HL-60/S4 treated with phorbol 12-myristate 13-acetate at 8.2 ng/mL for 4 days and 3 days (cell line): ENCODE measurements around the gene LTF.
"Not testable (repeated sequence)": the region's sequence is repeated elsewhere in the genome, so short reads cannot be mapped to it uniquely, and the experiment has no call there.

Experiments used
- in situ Hi-C: fragments of 300-500 bp; cut with MboI; formaldehyde crosslinking; loops from 2 replicates; pipeline ENCODE4 v1.15.0; 2022; ENCODE audit warnings: low sequenced_read_pairs

LTF gene

DNA sequence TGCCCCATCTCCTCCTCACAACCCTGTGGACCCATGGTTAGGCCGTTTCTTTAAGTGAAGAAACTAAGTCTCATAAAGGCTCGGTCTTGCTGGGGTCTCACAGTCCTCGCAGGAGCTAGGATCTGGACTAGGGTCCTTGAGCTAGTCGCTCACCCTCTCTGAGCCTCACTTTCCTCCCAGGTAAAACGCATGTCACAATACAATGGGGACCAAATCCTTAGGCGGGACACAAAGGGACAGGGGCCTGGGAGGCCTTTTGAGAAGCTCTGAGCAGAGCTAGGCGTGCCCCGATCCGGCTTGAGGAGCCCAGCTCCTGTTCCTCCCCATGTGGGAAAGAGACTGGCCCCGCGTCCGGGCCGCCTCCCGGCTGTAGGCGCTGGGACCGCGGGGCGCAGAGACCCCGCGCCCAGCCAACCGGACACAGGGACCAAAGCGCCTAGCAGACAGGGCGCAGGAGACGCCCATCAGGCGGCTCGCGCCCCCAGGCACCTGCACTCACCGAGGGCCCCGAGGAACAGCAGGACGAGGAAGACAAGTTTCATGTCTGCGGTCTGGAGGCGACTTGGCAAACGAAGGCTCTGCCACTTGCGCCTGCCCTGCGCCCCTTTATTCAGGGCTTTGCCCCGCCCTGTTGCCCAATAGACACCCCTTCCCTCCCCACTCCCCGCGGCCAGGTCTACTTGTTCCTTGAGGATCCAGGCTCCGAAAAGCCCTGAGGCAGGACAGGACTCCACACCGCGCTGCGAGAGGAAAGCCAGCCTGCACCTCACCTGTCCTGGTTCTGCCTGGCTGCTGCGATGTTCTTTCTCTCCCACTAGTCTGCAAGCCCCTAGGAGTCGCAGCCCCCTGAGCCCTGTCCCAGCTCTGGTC, at the start of gene LTF:
LTF (minus strand) TSS at position 580 of the 870 bp plus-strand sequence; CDS start at position 542, 38 bp downstream.
- in situ Hi-C loops = no loop called here

- in situ Hi-C loops = no loop called here
These were observed 47.6 kb upstream of the LTF start for GRCh38 chr3:46512191-46512749.

- in situ Hi-C loops = no loop called here
These were observed 45.0 kb upstream of the LTF start for GRCh38 chr3:46509661-46510187.

GRCh38 chr3:46508850-46509591, 44.3 kb upstream of the LTF start:
- in situ Hi-C loops = no loop called here

- in situ Hi-C loops = no loop called here
These were observed 41.8 kb upstream of the LTF start for GRCh38 chr3:46506526-46506925.

- in situ Hi-C loops = no loop called here
These were observed 41.2 kb upstream of the LTF start for GRCh38 chr3:46505953-46506352.

DNA sequence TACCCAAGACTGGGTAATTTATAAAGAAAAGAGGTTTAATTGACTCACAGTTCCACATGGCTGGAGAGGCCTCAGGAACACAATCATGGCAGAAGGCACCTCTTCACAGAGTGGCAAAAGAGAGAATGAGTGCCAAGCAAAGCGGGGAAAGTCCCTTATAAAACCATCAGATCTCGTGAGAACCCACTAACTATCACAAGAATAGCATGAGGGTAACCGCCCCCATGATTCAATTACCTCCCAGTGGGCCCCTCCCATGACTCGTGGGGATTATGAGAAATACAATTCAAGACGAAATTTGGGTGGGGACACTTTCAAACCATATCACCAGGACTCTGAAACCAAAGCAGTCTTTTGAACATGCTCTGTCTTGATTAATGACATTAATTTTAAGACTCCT, 40.1 kb upstream of the LTF start:
- in situ Hi-C loops = no loop called here

DNA sequence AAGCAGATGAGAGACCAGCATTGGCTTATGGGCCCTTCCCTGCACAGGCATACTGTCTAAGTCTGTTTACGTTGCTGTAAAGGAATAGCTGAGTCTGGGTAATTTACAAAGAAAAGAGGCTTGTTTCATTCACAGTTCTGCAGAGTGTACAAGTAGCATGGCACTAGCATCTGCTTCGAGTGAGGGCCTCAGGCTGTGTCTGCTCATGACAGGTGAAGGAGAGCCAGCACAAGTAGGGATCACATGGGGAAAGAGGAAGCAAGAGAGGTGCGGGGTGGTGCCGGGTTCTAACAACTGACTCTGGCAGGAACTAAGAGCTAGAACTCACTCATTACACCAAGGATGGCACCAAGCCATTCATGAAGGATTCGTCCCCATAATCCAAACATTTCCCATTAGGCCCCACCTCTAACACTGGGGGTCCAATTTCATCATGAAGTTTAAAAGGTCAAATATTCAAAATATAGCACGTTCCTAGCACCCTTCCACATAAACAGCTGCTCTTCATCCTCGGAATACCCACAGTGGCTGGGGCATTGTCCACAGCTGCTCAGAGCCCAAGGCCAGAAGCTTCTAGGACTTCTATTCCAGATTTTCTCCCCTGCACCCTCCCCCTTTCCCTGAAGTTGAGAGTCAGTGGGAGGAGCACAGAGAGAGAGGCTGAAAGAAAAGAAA, 38.6 kb upstream of the LTF start:
- in situ Hi-C loops = no loop called here

DNA sequence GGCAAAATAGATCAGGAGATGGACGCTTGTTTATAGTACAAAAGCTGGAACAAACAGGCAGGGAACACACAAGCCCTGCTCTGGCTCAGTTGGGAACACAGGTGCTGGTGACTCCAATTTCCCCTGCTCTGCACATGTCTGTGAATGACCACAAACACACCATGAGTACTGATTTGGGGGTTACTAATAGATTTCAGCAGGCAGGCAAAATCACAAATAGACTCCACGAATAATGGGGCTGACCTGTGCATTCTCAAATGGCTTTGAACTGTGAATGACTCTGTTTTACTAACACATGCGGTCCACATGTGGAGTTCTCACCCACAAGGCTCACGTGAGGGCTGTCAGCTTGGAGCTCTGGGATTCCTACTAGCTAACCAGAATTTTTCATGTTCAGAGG, 37.0 kb upstream of the LTF start:
- in situ Hi-C loops = no loop called here

GRCh38 chr3:46500656-46501635, 36.2 kb upstream of the LTF start:
- in situ Hi-C loops = no loop called here

DNA sequence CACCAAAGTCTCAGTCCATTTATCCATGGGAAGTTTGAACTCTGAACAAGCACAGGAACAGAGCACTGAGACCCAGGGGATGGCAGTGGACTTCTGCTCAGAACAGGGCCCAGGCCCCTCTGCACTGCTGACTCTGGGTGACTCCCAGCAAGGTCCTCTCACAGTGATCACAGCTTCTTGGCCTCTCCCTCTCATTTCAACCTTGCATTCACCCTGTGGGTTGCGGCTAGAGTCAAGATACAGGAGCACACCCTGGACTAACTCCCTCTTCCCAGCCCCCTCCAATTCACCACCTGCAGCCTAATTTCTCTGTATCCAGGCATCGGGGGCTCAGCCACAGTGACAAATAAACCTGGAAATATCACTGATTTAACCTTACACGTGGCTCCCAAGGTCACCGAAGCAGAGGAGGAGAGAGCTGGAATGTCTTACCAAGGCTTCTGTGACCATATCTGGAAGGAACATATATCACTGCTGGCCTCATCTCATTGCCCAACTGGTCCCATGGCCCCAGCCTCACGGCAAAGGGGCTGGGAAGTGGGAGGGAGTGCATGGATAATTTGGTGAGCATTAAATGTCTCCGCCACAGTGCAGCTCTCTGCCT, 34.3 kb upstream of the LTF start:
- in situ Hi-C loops = no loop called here

- in situ Hi-C loops = no loop called here
These were observed 33.0 kb upstream of the LTF start, which contains the start of gene RTP3 for GRCh38 chr3:46497556-46498265. Gene RTP3, plus strand, starts transcription at chr3:46497976. Its CDS starts 87 bp downstream, at chr3:46498063.

DNA sequence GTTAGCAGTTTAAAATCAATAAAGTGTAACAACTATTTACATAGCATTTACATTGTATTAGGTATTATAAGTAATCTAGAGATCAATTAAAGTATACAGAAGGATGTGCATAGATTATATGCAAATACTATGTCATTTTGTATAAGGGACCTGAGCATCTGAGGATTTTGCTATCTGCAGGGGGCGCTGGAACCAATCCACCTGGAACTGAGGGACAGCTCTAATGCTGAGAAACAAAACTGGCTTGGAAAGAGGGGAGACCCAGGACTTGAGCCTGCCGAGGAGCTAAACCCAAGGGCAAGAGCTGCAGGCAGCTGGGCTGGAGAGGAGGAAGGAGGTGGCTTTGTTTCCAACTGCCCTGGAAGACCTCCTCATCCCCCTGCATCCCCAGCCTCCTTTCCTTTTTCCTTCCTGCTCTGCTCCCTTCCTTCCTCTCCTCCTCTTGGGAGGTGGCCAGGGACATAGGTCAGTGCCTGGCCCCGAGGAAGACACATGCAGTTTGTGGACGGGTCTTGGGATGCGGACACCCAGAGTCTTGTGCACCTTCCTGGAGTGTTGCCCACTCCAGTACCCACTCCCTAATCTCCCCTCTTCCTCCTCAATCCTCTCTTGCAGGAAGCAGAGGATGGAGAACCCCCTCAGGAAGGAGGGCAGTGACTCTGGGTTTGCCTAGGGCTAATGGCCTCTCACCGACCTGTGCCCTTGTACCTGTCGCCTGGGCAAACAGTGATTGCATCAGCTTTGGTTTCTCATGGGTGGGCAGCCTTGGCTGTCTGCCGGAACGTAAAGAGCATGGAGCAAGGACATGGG, 32.2 kb upstream of the LTF start:
- in situ Hi-C loops = no loop called here

GRCh38 chr3:46495901-46496456, 31.3 kb upstream of the LTF start:
- in situ Hi-C loops = no loop called here

DNA sequence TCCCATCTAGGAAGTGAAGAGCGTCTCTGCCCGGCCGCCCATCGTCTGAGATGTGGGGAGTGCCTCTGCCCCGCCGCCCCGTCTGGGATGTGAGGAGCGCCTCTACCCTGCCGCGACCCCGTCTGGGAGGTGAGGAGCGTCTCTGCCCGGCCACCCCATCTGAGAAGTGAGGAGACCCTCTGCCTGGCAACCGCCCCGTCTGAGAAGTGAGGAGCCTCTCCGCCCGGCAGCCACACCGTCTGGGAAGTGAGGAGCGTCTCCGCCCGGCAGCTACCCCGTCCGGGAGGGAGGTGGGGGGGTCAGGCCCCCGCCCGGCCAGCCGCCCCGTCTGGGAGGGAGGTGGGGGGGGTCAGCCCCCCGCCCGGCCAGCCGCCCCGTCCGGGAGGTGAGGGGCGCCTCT, 29.8 kb upstream of the LTF start:
- in situ Hi-C loops = not testable (repeated sequence)

DNA sequence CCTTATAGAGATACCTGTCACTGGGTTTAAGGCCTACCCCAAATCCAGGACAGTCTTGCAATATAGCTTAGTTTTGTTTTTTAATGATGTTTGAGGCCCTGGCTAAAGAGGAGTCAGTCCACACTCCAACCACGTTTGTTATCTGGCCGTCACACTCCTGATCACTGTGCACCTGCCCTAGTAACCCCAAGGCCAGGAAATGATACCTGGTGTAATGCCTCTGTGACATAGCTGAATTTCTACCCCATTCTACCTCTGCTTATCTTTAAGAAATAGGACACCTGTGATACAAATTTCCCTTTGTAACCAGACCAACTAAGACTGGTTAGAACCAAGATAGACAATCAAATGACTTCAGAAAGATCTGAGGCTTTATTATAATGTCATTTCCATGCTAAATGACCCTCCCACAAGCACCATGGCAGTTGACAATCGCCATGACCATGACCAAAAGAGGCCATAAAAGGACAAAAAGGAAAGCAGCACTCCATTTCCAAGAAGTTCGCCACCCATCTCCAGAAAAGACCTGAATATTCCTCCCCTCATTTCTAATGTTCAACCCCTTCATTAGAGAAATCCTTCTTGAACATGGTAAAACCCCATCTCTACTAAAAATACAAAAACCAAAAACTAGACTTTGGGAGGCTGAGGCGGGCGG, 28.3 kb upstream of the LTF start:
- in situ Hi-C loops = no loop called here
